ENCODE results near the gene TMEM164.

DNA sequence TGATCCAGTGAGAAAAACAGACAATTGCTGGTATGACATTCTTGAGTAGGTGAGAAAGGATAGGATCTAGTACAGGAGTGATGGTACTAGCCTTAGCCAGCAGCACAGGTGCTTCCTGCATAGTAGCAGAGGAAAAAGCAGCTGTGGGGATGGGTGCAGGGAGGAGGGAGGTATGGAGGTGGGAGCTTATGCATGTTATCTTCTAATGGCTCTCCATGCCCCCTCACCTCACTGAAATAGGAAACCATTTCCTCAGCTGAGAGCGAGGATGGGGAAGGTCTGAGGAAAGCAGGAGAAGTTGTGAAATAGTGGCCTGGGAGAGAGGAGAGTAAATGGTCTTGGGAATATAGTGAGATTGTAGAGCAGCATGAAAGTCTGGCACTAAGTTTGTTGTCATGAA is 136.3 kb downstream of the TMEM164 start:
- TF ChIP-seq REST (IDR thresholded peaks at IDR 0.05; ENCODE audit: insufficient read depth in 1 of 2, low read depth in 2 of 2, low read length in 2 of 2): no peak
- no peak for TF ChIP-seq POLR2AphosphoS5 (IDR thresholded peaks at IDR 0.05; ENCODE audit: low read depth, low read length)
- TF ChIP-seq SIN3A (IDR thresholded peaks at IDR 0.05; ENCODE audit: borderline replicate concordance, insufficient read depth, low read length): no peak

Measured in PFSK-1 (cell line).